Measurements from ENCODE around the gene HCAR1.
"Not testable (repeated sequence)": the region's sequence is repeated elsewhere in the genome, so short reads cannot be mapped to it uniquely, and the experiment has no call there.

GRCh38 chr12:122696922-122697321, 33.7 kb downstream of the HCAR1 start:
- not testable (repeated sequence) for TF ChIP-seq CTCF (optimal IDR thresholded peaks at IDR 0.05 in 1 of 3, IDR thresholded peaks at IDR 0.05 in 1 of 3, conservative IDR thresholded peaks at IDR 0.05 in 1 of 3; ENCODE audit: extremely low read depth in 1 of 3, insufficient read depth in 2 of 3, low read length in 3 of 3); EZH2 (IDR thresholded peaks at IDR 0.05; ENCODE audit: low read length)
